H1 (cell line): Measurements from ENCODE around the gene FIGNL2. TPM values are rescaled to one million over a fixed set of nuclear protein-coding genes. Genes with fewer than 3 reads are reported as not detected.

ENCODE experiments used
- CTCF ChIA-PET: fragments of 300-600 bp; sonication (Branson Sonifier 250); formaldehyde crosslinking; loops from one replicate; lab custom pipeline; 2021; ENCODE audit not compliant: partially characterized antibody; lab: Charles Lee
- POLR2A ChIA-PET: fragments of 300-600 bp; sonication (Branson Sonifier 250); formaldehyde crosslinking; loops from one replicate; lab custom pipeline; 2021; ENCODE audit warnings: inconsistent platforms; ENCODE audit not compliant: partially characterized antibody; lab: Charles Lee
- DNase-seq, 2 experiments: peaks; one replicate each; pipeline versions ENCODE4 v3.0.0 to v3.0.0-alpha.2; 2010 to 2022; ENCODE audit warnings: low spot score in 2 of 2, low read depth in 1 of 2, mixed read lengths in 1 of 2
- FAIRE-seq: peaks from 2 replicates; lab custom pipeline; 2011; peaks lifted over from hg19 to GRCh38; lab: Jason Lieb, UNC
- H2AFZ ChIP-seq: 2 replicates; pipeline ENCODE4 v1.8.1; 2012; ENCODE audit warnings: low read length, inconsistent platforms
- H2AK5ac ChIP-seq: 2 replicates; pipeline ENCODE4 v1.6.1; 2013; ENCODE audit warnings: low read depth, low read length
- H2BK120ac ChIP-seq: replicated peaks from 2 replicates; pipeline ENCODE3; 2013; ENCODE audit warnings: low read depth, low read length, inconsistent platforms
- H2BK12ac ChIP-seq: 2 replicates; pipeline ENCODE4 v1.6.1; 2013; ENCODE audit warnings: low read depth, low read length
- H2BK15ac ChIP-seq: 2 replicates; pipeline ENCODE4 v1.6.1; 2013; ENCODE audit warnings: low read length
- H2BK20ac ChIP-seq: 2 replicates; pipeline ENCODE4 v1.6.1; 2013; ENCODE audit warnings: low read length
- H2BK5ac ChIP-seq: 2 replicates; pipeline ENCODE4 v1.6.1; 2013; ENCODE audit warnings: low read depth, low read length
- H3K14ac ChIP-seq: 2 replicates; pipeline ENCODE4 v1.6.1; 2013; ENCODE audit warnings: inconsistent platforms; ENCODE audit not compliant: insufficient read length
- H3K18ac ChIP-seq: 2 replicates; pipeline ENCODE4 v1.6.1; 2013; ENCODE audit warnings: low read length; ENCODE audit errors: extremely low read depth
- H3K23ac ChIP-seq: 2 replicates; pipeline ENCODE4 v1.6.1; 2013; ENCODE audit warnings: inconsistent platforms; ENCODE audit not compliant: insufficient read length
- H3K23me2 ChIP-seq: 2 replicates; pipeline ENCODE4 v1.6.1; 2013; ENCODE audit warnings: low read depth, low read length
- H3K27ac ChIP-seq: 2 replicates; pipeline ENCODE4 v1.6.1; 2011; ENCODE audit warnings: low read depth, low read length, inconsistent platforms
- H3K27me3 ChIP-seq, 4 experiments: replicated peaks in 1 of 4; 1 replicate in 1 of 4; 2 replicates in 3 of 4; pipeline versions ENCODE4 v1.6.1 to v1.8.1; 2011 to 2013; ENCODE audit warnings: low read length in 3 of 4, mild to moderate bottlenecking in 3 of 4, inconsistent platforms in 2 of 4, mixed read lengths in 2 of 4, moderate library complexity in 1 of 4; ENCODE audit not compliant: control insufficient read depth in 3 of 4, insufficient read depth in 3 of 4; ENCODE audit errors: extremely low read depth in 1 of 4
- H3K36me3 ChIP-seq, 4 experiments: 2 replicates each; pipeline versions ENCODE4 v1.6.1 to v1.8.1; 2011 to 2013; ENCODE audit warnings: mild to moderate bottlenecking in 4 of 4, low read length in 3 of 4, moderate library complexity in 2 of 4, control low read depth in 1 of 4, inconsistent platforms in 1 of 4; ENCODE audit not compliant: insufficient read depth in 4 of 4, control insufficient read depth in 2 of 4
- H3K4ac ChIP-seq: replicated peaks from 2 replicates; pipeline ENCODE3; 2013; ENCODE audit warnings: low read length, low read depth, mixed read lengths, inconsistent platforms; ENCODE audit not compliant: insufficient read length
- H3K4me1 ChIP-seq, 4 experiments: replicated peaks in 1 of 4; 1 replicate in 1 of 4; 2 replicates in 3 of 4; pipeline versions ENCODE4 v1.6.1 to v1.8.1; 2011 to 2013; ENCODE audit warnings: low read length in 3 of 4, inconsistent platforms in 2 of 4, mixed read lengths in 1 of 4; ENCODE audit not compliant: insufficient read depth in 4 of 4, control insufficient read depth in 3 of 4
- H3K4me2 ChIP-seq, 2 experiments: 2 replicates each; pipeline versions ENCODE4 v1.6.1 to v1.8.1; 2011 to 2013; ENCODE audit warnings: low read depth in 2 of 2, low read length in 2 of 2, control low read depth in 1 of 2, inconsistent platforms in 1 of 2, mild to moderate bottlenecking in 1 of 2; ENCODE audit not compliant: insufficient read depth in 1 of 2
- H3K4me3 ChIP-seq, 4 experiments: fragments of 200-600, 300-600 bp in 1 of 4; sonication (generic), shearing (Covaris generic), sonication (Bioruptor Twin) in 1 of 4; 2 replicates each; pipeline versions ENCODE4 v1.5.1 to v1.8.1; 2011 to 2016; ENCODE audit warnings: low read length in 4 of 4, low read depth in 3 of 4, control low read depth in 2 of 4, inconsistent platforms in 2 of 4, mild to moderate bottlenecking in 2 of 4, mixed read lengths in 1 of 4, moderate library complexity in 1 of 4; ENCODE audit not compliant: insufficient read depth in 2 of 4; ENCODE audit errors: extremely low read depth in 1 of 4
- H3K56ac ChIP-seq: replicated peaks from 2 replicates; pipeline ENCODE3; 2013; ENCODE audit warnings: low read depth, mild to moderate bottlenecking, mixed read lengths, low read length, inconsistent platforms; ENCODE audit not compliant: insufficient read length
- H3K79me1 ChIP-seq: 2 replicates; pipeline ENCODE4 v1.6.1; 2013; ENCODE audit warnings: low read depth, low read length, control low read depth
- H3K79me2 ChIP-seq, 2 experiments: 2 replicates each; pipeline versions ENCODE4 v1.6.1 to v1.8.1; 2012 to 2013; ENCODE audit warnings: low read length in 2 of 2, mild to moderate bottlenecking in 2 of 2, inconsistent platforms in 1 of 2; ENCODE audit not compliant: insufficient read depth in 2 of 2, control insufficient read depth in 1 of 2
- H3K9ac ChIP-seq, 4 experiments: replicated peaks in 1 of 4; 1 replicate in 1 of 4; 2 replicates in 3 of 4; pipeline versions ENCODE4 v1.6.1 to v1.8.1; 2011 to 2013; ENCODE audit warnings: low read depth in 3 of 4, low read length in 3 of 4, control low read depth in 2 of 4, mild to moderate bottlenecking in 2 of 4, moderate library complexity in 2 of 4, inconsistent platforms in 1 of 4; ENCODE audit errors: extremely low read depth in 1 of 4
- H3K9me3 ChIP-seq, 2 experiments: 2 replicates each; pipeline versions ENCODE4 v1.6.1 to v1.8.1; 2012 to 2013; ENCODE audit warnings: mild to moderate bottlenecking in 2 of 2, moderate library complexity in 2 of 2, control low read depth in 1 of 2, inconsistent platforms in 1 of 2, low read depth in 1 of 2, low read length in 1 of 2, mixed read lengths in 1 of 2; ENCODE audit not compliant: insufficient read depth in 2 of 2
- H4K20me1 ChIP-seq, 2 experiments: replicated peaks in 1 of 2; 2 replicates each; pipeline versions ENCODE3 to v1.8.1; 2011 to 2013; ENCODE audit warnings: inconsistent platforms in 2 of 2, low read length in 2 of 2, mild to moderate bottlenecking in 1 of 2; ENCODE audit not compliant: insufficient read depth in 2 of 2, control insufficient read depth in 1 of 2
- H4K5ac ChIP-seq: 2 replicates; pipeline ENCODE4 v1.6.1; 2013; ENCODE audit warnings: low read length, low read depth, mixed read lengths, inconsistent platforms; ENCODE audit not compliant: insufficient read length
- H4K8ac ChIP-seq: 2 replicates; pipeline ENCODE4 v1.8.0; 2013; ENCODE audit warnings: mild to moderate bottlenecking, moderate library complexity, low read length, inconsistent platforms; ENCODE audit not compliant: insufficient read depth; ENCODE audit errors: extremely low read depth
- H4K91ac ChIP-seq: replicated peaks from 2 replicates; pipeline ENCODE3; 2013; ENCODE audit warnings: low read length, mixed read lengths, inconsistent platforms; ENCODE audit not compliant: insufficient read length
- CBX5 ChIP-seq: fragments of 300-800, 300-1000 bp; sonication (generic); IDR thresholded peaks from 2 replicates; pipeline ENCODE4 v1.7.1; 2016; ENCODE audit warnings: antibody characterized with exemption, low read length, low read depth
- EP300 ChIP-seq, 2 experiments: IDR thresholded peaks; 1 replicate in 1 of 2; 2 replicates in 1 of 2; pipeline ENCODE4 v1.6.1; 2011 to 2012; ENCODE audit warnings: low read depth in 2 of 2, low read length in 2 of 2, mild to moderate bottlenecking in 2 of 2, borderline replicate concordance in 1 of 2, inconsistent platforms in 1 of 2, moderate library complexity in 1 of 2
- HDAC6 ChIP-seq: IDR thresholded peaks from one replicate; pipeline ENCODE4 v1.7.1; 2012; ENCODE audit warnings: low read depth, mild to moderate bottlenecking, inconsistent platforms, low read length, moderate library complexity
- YY1 ChIP-seq: IDR thresholded peaks from 2 replicates; pipeline ENCODE4 v1.6.1; 2011; ENCODE audit warnings: low read depth, mild to moderate bottlenecking, low read length
- WGBS, 2 experiments: shearing (Covaris generic) in 1 of 2; methylation state at CpG; one replicate each; pipeline versions ENCODE4 v1.1.6 to v1.1.7; 2013 to 2015; ENCODE audit warnings: low lambda C conversion rate in 2 of 2, mixed read lengths in 2 of 2, inconsistent platforms in 1 of 2, low coverage in 1 of 2, missing lambda C conversion rate in 1 of 2; ENCODE audit not compliant: insufficient replicate concordance in 2 of 2, insufficient coverage in 1 of 2, insufficient read length in 1 of 2; ENCODE audit errors: extremely low coverage in 1 of 2, missing lambda C conversion rate in 1 of 2; 5-methylcytosine and 5-hydroxymethylcytosine counted together
- polyA plus RNA-seq, 7 experiments: library from polyadenylated mRNA; depleted of rRNA in 3 of 7; stranded (reverse) in 5 of 7; unstranded in 2 of 7; fragments of >200 nt in 5 of 7; fragments of 200-250 nt in 2 of 7; gene quantifications; 1 replicate in 5 of 7; 2 replicates in 1 of 7; 4 replicates in 1 of 7; pipeline versions ENCODE4 v1.2.1 to v1.2.3, GENCODE V29; 2011 to 2013; ENCODE audit warnings: missing spikeins in 2 of 7, mixed read lengths in 2 of 7
- total RNA-seq: library from RNA; stranded (reverse); fragmentation: NEBNext Ultra II Directional; extraction: Animal tissue kit (Norgen Biotek cat#: 25700); gene quantifications from 2 replicates; pipeline ENCODE4 v1.2.1, GENCODE V29; 2021

Gene FIGNL2
- total and polyA plus RNA-seq, 2 of the 8 experiments (the other 6 are each of a cell fraction or from before 2014, with no cell fraction given), result 6.5 to 7.1 TPM

DNA sequence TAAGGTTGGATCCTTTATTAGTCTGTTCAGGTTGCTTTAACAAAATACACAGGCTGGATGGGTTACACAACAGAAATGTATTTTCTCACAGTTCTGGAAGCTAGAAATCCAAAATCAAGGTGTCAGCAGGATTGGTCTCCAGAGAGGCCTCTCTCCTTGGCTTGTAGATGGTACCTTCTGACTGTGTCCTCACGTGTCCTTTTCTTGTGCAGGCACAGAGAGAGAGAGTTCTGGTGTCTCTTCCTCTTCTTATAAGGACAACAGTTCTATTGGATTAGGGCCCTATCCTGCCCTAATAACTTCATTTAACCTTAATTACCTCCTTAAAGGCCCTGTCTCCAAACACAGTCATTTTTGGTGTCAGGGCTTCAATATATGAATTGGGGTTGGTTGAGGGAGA is 34.8 kb upstream of the FIGNL2 start:
- WGBS, 2 experiments, result 86% methylated on average over 1 of the region's 1 CpG; no CpG with 5 or more reads in 1 of the 2 experiments
- TF ChIP-seq CBX5 (no peak), EP300 (IDR thresholded peaks at IDR 0.05; ENCODE audit: borderline replicate concordance in 1 of 2, low read depth in 2 of 2, low read length in 2 of 2) (no peak), YY1 (no peak), HDAC6 (no peak)
- CTCF ChIA-PET, result interaction anchor here (1.2 to 9.1 kb wide), 3 partner anchors 10 to 294 kb away, joined by 3 to 120 read pairs (median 3); no protein-coding TSS in a partner anchor

More for the DNA sequence above, 34.8 kb upstream of the FIGNL2 start:
- no peak overlapping the region for H3K27ac ChIP-seq
- no peaks in the 10 kb centered on the region for H3K23me2 ChIP-seq
- no peak for DNase-seq
- no peak for FAIRE-seq
- no peak overlapping the region for H4K8ac ChIP-seq
- no peak overlapping the region for H3K4ac ChIP-seq
- no peak overlapping the region for H2BK120ac ChIP-seq
- no peaks in the 10 kb centered on the region for H3K36me3 ChIP-seq
- no peak overlapping the region for H3K4me2 ChIP-seq
- H2BK20ac ChIP-seq, result no peak overlapping the region
- no peak overlapping the region for H2AFZ ChIP-seq
- no peak overlapping the region for H3K14ac ChIP-seq
- no peaks in the 10 kb centered on the region for H3K79me2 ChIP-seq
- H3K4me1 ChIP-seq, result peaks cover 0 to 2% (median 2%) of the 10 kb centered on the region in 4 experiments; a peak in 3 of 7 replicates
- H3K23ac ChIP-seq, result no peak overlapping the region
- H2BK5ac ChIP-seq, result no peak overlapping the region
- no peak overlapping the region for H4K5ac ChIP-seq
- H2BK15ac ChIP-seq, result no peak overlapping the region
- H3K9ac ChIP-seq, result no peak overlapping the region
- H3K9me3 ChIP-seq, result no peaks in the 10 kb centered on the region
- H3K56ac ChIP-seq, result no peak overlapping the region
- H3K79me1 ChIP-seq, result no peaks in the 10 kb centered on the region
- peaks cover 0 to 3% (median 2%) of the 10 kb centered on the region in 4 experiments; a peak in 3 of 7 replicates for H3K27me3 ChIP-seq
- H3K4me3 ChIP-seq, result no peak overlapping the region
- H3K18ac ChIP-seq, result no peak overlapping the region
- POLR2A ChIA-PET, result no interaction called here
- H4K20me1 ChIP-seq, result no peaks in the 10 kb centered on the region
- H2BK12ac ChIP-seq, result no peak overlapping the region
- H4K91ac ChIP-seq, result no peak overlapping the region
- no peak overlapping the region for H2AK5ac ChIP-seq
